GM21360 (cell line): ENCODE results near the gene LTO1.
A peak's percentile ranks its signal among the peaks of the same experiment; 100 is the strongest.

Experiments
- ATAC-seq: cut with Tn5 transposase; IDR thresholded peaks from one replicate; pipeline ENCODE4 v1.9.1; 2021; ENCODE audit warnings: mild to moderate bottlenecking, moderate library complexity; ENCODE audit not compliant: unreplicated experiment

The LTO1 gene, protein sequence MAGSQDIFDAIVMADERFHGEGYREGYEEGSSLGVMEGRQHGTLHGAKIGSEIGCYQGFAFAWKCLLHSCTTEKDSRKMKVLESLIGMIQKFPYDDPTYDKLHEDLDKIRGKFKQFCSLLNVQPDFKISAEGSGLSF

DNA sequence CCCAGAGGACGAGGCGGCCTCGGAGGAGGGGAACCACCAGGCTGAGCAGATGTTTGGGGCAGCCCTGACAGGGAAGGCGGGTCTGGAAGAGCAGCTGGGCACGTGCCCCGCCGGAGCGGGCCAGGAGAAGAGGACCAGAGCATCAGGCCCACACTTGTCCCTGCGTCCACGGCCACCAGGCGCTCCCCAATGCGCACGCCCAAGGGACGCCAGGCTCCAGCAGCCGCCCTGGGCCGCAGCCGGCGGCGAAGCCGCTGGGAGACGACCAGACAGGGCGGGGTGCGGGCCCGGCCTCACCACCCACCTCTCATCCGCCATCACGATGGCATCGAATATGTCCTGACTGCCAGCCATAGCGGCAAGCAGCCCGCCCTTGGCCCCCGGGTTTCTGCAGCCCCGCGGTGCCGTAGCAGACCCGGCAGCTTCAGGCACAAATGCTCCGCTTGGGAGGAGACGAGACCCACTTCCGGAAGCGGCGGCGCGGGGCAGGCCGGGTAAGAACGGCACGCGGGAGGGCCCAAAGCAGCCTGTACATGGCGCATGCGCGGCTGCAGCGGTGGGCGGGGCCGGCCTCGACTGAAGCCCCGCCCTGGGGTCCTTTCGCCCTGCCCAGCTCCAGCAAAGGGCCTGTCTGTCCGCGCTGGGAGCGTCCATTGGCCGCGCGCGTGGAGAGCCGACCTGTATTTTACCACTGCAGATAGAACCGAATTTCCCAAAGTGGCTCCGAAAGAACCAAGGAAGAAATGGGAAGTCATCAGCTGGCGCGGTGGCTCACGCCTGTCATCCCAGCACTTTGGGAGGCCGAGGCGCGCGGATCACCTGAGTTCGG, at the start of gene LTO1:
Gene LTO1 (minus strand): TSS at position 468 of the 829 bp plus-strand sequence. CDS start 114 bp downstream, at position 354.
- ATAC-seq = peak; percentile 81

DNA sequence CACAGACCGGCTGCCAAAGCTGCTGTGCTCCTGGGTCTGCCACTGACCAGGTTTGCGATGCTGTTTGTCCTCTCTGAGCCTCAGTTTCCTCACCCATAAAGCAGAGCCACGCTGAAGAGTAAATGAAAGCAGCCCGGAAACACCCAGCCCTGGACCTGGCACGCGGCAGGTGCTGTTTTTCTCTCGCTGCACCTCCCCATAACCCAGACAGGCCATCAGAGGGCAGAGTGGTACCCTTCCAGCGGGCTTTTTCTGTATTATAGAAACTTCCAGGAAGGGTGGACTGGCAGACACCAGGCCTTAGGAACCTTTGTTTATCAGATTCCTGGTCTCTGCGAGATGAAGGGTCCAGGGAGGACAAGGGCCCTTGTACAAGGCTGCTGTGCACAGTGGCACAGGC, 46.6 kb upstream of the LTO1 start:
- ATAC-seq = no peak

GRCh38 chr11:69721106-69721505, 46.0 kb upstream of the LTO1 start:
- no peak for ATAC-seq

DNA sequence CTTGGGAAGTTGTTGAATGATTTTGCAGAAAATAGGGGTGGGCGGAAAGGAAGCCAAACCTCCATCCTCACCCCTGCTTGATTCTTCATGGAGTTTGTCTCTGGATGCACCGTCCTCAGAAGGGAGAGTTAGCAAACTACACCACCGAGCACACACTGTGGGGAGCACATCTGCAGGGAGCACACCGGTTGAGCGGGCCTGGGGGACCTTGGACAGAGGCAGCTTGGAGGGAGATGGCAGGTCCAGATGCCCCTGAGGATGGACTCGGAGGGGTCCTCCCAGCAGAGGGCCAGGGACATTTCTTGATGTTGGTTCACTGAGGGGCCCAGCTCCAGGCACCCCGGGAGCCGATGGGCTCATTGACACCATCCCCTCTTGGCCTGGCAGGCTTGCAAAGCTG, 43.8 kb upstream of the LTO1 start:
- ATAC-seq = no peak

DNA sequence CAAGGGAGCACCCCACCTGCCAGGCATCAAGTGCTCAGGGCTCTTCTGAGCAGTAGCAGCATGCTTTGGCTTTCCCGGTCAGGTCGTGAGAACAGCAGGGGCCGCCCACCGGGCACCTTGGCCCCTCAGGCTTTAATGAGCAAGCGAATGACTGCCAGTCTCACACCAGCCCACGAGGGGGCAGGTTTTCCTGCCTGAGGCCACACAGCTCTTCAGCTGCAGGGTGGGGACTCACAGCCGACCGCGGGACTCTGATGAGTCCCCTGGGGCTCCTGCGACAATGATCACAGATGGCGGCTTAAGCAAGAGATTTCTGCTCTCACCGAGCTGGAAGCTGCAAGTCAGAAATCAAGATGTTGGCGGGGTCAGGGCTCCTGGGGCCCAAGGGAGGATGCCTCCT, 43.0 kb upstream of the LTO1 start:
- no peak for ATAC-seq

DNA sequence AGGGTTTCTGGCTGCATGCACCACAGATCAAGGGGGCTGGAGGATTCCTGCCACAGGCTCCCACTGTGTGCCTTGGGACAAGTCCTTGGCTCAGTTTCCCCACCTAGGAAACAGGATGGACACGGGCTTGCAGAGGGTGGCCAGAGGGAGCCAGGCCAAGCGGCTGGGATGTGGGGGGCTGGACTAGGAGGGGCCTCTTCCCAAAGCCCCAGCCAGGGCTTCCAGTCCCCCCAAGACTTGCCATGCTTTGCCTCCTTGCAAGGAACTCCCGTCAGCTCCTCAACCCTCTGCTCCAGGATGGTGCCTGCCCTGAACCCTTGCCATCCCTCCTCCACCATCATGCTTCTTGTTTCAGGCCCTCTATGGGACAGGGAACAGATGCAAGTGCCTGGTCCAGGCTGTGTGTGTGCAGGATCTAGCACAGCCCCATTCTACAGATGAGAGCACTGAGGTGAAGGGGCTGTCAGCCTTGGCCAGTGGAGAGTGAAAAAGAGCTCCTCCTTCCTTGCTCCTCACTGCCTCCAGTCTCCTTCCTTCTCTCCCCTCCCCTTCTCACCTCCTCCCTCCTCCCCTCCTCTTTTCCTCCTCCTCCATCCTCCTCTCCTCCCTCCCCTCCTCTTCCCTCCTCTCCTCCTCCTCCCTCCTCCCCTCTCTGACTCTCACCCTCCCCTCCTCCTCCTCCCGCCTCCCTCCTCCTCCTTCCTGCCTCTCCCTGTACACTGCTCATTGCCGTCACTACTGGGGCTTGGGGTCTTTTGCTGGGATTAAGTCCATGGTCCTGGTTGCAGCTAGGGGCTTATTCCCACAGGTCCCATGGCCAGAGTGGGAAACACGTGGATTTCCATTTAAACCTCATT, 42.0 kb upstream of the LTO1 start:
- ATAC-seq = no peak

GRCh38 chr11:69716099-69716498, 40.9 kb upstream of the LTO1 start:
- no peak for ATAC-seq

- no peak for ATAC-seq
Measured at GRCh38 chr11:69715446-69715845, 40.3 kb upstream of the LTO1 start.

DNA sequence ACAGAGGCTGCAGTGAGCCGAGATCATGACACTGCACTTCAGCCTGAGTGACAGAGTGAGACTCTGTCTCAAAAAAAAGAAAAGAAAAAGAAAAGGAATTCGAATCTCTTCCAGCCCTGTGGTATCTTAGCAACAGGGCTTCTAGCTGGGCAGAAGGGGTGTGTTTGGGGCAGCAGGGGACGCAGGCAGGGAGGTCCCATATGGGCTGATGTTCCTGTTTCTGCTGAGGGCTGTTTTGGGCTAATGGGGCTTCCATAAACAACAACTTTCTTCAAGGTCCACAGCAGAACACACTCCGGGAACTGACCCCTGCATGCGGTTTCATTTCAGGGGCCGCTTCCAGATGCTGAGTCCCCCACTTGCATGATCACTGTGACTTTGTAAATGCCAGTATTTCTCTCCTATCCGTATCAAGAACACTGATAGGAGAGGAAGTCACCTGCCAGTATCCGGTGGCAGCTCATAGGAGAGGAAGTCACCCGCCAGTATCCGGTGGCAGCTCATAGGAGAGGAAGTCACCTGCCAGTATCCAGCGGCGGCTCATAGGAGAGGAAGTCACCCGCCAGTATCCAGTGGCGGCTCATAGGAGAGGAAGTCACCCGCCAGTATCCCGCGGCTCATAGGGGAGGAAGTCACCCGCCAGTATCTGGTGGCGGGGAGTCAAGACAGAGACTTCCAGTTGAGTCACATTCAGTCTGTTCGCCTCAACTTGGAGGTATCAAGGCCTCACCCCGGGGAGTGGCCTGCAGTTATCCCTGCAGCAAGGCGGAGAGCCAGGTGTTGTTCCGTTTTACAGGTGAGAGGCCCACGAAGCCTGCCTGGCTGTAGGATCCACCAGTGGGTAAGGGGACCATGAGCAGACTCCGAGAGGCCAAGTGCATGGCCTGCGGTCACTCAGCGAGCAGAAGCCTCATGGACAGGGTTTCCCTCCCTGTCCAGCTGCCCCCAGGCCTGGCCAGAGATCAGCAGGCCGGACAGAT, 37.0 kb upstream of the LTO1 start:
- no peak for ATAC-seq

- no peak for ATAC-seq
Measured at GRCh38 chr11:69708736-69709401, 33.7 kb upstream of the LTO1 start.

- ATAC-seq = no peak
Measured at GRCh38 chr11:69707176-69707575, 32.0 kb upstream of the LTO1 start.

GRCh38 chr11:69705901-69706787, 31.0 kb upstream of the LTO1 start:
- no peak for ATAC-seq

GRCh38 chr11:69705351-69705811, 30.2 kb upstream of the LTO1 start:
- no peak for ATAC-seq

GRCh38 chr11:69704508-69705253, 29.5 kb upstream of the LTO1 start:
- no peak for ATAC-seq

DNA sequence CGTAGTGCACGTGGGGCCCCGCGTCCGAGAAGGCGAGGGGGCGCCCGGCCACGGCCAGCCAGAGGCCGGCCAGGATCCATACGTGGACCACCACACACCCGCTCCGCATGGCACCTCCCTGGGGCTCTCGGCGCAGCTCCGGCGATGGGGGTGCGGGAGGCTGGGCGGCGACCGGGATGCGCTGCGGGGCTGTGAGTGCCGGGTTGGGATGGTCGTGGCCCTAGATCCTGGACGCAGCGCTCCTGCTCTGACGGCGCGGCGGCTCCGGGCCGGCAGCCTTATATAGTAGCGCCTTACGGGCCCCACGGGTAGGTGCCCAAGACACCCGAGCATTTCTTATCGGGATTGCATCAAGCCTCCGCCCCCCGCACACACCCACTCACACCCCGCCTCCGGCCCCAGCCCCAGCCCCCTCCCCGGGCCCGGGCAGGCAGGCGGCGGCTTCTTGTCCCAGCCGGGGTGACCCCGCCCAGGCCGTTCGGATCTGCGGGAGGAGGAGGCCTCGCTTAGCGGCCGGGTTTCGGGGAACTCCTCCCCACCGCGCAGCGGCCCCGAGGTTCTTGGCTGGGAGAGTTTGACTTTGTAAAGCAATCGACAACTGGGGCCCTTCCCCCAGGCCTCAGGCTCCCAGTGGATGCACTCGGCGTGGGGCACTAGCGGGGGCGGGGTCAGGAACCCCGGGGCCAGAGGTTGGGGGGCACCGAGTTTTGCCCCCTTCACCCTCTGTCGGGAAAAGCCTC, 28.8 kb upstream of the LTO1 start, which contains the start of gene FGF19:
Gene FGF19 (minus strand): TSS at position 255 of the 740 bp plus-strand sequence. CDS start 146 bp downstream, at position 109.
- no peak for ATAC-seq

DNA sequence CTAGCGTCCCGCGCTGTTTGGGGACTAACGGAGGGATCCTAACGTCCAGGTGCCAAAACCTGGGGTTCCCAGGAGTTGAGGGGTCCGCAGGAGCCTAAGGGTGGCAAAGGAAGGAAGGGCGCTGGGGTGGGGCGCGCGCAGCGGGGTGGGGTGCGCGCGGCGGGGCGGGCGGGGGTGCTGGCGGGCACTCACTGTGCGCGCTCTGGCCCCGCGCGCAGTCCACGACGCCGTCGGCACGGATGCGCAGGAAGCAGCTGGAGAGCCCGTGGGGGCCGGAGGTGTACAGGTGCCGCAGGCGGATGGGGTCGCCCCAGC, 28.3 kb upstream of the LTO1 start:
- no peak for ATAC-seq

GRCh38 chr11:69702769-69703452, 27.8 kb upstream of the LTO1 start:
- ATAC-seq = no peak
